ENCODE results near the gene SHISA9.

Gene SHISA9

DNA sequence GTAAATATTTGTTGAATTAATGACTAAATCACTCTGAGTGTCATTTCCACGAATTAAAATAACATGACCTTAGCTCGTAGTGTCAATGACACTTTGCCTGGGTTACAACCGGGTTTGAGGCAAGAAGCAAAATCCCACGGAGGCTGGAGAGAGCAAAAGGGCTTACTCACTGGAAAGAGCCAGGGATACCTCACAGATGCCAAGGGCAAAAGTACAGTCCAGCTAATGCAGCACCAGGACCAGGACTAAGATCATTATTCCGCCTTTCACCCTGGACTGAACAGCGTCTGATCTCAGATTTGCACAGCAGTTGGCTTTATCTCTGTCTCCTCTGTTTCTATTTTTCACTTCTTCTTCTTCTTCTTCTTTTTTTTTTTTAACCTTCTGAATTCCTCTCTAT is 175.5 kb downstream of the SHISA9 start:
- DNase-seq (ENCODE audit: low read depth): no peak

DNA sequence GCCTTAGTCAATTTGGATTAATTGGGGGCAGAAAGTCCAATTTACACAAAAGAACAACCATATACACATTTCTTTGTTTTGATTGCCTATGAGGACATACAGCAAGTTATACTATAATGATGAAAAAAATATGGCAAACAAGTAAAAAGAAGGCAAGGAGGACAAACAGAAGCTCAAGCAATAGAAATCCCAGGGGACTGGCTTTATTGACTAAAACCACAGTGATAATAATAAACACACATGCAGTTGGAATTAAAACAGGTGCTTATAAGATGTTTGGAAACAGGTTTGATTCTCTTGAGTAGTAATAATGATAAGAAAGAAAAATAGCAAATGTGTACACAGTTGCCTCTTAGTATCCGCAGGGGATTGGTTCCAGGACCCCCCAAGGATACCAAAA is 176.4 kb downstream of the SHISA9 start:
- no peak for DNase-seq (ENCODE audit: low read depth)

DNA sequence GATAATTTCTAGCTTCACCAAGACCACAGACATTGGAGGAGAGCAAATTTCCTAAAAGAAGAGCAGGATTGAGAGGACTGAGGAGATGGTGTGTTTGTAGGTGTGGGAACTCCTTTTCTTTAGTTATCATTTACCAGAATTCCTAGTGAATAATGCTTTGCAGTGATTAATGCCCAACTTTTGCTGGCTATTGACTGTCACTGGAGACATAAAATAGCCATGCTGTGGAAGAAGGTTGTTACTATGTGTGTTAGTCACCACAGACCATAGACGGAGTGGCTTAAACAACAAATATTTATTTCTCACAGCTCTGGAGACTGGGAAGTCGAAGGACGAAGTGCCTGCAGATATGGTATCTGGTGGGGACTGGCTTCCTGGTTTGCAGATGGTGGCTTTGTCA is 179.1 kb downstream of the SHISA9 start:
- no peak for DNase-seq (ENCODE audit: low read depth)

DNA sequence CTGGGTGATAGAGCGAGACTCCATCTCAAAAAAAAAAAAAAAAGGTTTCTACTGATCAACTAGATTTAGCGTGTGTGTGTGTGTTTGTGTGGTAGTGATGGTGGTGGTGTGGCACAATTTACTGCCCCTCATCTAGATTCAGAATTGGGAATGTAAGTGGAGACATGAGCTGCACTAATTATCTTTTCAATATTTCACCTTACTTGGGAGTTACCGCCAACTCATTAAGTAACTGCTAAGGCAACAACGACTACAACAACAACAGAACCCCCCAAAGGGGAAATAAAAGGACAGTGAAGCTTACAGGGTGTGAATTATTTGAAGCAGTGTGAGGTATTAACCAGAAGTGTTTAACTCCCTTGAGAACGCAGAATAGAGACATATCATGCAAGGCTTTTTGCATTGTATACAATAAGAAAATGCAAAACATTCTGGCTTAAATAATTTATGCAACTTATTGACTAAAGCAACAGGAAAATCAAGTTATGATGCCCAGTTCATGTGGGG is 180.5 kb downstream of the SHISA9 start:
- no peak for DNase-seq (ENCODE audit: low read depth)

DNA sequence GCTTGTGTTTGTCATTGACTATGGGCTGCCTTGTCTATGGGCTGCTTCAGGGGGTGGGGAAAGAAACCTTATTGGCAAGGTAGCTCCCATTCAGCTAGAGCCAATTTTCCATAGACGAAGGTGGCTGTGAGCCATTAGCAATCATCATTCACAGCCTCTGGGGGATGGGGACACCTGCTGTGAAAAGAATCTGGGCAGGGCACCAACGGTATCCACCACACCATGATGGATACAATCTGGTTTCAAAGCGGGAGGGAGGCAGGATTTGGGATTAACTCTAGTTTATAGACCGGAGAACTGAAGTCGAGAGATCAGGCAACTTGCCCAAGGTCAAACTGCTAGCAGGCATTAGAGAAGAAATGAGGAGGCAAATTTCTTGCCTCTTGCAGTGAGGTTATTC is 182.3 kb downstream of the SHISA9 start:
- no peak for DNase-seq (ENCODE audit: low read depth)

DNA sequence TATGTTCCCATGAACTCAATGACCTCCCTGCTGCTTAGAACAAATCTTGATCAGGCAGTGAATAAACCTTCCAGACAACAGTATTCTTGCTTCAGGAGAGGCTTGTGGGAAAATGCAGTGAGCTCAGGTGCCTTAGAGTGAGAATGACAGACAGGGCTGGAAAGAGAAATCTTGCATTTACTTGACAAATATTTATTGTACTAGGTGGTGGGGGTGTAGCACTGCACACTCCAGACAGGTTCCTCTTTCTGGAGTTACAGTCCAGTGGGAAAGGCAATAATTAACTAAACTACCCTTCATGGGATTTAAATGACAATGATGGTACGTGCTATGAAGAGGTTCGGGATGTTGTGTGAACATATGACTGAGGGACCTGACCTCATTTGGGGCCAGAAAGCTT is 182.9 kb downstream of the SHISA9 start:
- DNase-seq (ENCODE audit: low read depth): no peak

DNA sequence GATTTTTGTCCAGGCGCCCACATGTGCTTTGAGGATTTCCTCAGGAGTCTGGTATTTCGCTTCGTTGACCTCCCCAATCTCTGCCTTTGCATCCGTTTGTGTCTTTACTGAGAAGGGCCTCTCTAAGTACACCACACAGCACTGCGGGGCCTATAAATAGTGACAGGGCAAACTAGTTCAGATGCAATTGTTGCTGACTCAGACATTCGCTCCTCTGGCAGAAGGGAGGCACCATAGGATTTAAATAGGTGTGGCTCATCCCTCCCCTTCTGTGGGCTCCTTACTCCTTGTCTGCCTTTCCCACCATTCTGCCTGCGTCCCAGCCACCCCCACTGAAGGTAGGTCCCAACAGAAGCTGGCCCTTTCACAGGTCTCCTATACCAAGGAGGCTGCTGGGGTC is 192.3 kb downstream of the SHISA9 start:
- no peak for DNase-seq (ENCODE audit: low read depth)

DNA sequence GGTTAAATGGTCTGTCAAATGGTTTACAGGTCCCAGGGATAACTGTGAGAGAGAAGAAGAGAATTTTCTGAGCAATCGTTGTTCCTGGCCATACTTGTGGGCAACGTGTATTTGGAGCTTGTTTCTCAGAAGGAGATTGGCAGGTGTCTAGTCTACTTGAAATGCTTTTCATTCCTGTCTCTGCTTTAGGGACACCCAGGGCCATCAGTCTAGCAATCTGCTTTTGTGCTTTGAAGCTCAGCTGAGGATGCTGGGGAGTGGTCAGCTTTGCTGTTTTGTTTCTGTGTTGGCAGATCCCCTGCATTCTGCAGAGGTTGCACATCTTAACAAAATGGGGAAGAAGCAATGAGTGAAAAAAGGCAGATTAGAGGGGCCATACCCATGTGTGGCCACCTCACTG is 193.7 kb downstream of the SHISA9 start:
- no peak for DNase-seq (ENCODE audit: low read depth)

DNA sequence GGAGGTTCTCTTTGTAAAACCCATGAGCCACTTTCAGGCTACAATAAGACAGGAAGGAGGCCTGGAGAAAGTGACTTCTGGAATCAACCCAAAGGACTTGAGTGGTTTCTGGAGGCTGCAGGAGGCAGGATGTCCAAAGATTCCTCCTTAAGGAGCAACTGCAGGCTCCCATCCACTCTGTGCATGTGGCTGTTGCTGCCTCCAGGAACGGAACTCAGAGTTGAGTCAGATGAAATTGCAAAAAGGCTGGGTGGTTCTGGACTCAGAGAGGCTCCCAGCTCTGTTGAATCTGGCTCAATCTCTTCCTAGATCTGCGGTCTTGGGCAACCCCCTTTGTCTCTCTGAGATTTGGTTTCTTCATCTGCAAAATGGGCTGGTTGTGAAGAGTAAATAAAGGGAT is 197.1 kb downstream of the SHISA9 start:
- no peak for DNase-seq (ENCODE audit: low read depth)

DNA sequence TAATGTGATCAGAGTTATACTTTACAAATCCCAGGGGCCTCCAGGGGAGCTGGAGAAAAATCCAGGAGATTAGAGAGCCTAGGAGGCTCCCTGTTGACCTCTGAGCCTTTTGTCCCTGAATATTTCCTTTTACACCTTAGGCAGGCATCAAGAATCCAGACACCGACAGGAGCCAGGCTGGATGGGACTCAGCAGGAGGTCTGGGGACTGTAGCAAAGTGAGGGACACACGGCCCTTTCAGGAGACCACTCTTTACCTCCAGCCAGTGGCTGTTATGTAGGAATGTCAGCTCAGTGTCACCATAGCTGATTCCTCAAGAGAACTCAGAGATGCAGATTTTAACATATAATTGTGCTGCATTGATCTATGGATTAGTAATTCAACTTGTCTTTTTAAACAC is 198.4 kb downstream of the SHISA9 start:
- DNase-seq (ENCODE audit: low read depth): no peak

DNA sequence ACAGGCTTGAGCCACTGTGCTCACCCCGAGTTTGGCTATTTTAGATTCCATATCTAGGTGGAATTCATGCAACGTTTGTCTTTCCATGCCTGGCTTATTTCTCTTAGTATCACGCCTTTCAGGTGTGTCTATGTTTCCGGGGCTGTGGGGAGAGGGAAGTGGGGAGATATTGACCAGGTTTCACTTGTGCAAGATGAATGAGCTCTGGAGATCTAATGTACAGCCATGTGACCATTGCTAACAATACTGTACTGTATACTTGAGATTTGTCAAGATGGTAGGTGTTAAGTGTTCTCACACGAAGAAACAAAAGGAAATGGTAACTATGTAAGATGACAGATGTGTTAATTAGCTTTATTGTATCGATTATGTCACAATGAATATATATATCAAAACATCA is 199.6 kb downstream of the SHISA9 start:
- no peak for DNase-seq (ENCODE audit: low read depth)

DNA sequence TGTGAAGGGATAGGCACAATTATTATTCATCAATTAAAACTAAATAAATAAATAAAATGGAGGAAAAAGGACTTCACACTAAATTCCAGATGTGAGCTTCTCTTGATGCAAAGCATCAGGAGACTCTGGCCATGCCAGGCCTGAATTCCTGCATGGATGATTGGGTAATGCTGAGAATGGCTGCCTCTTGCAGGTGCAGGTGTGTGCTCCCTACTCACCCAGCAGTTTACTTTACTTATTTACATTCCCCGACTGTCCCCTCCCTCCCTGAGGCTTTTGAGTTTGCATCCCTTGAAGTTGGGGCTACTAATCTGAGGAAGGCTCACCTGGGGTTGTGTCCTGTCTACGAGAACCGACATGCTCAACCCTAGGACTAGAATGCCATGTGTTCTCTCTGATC is 200.4 kb downstream of the SHISA9 start:
- DNase-seq (ENCODE audit: low read depth): no peak

DNA sequence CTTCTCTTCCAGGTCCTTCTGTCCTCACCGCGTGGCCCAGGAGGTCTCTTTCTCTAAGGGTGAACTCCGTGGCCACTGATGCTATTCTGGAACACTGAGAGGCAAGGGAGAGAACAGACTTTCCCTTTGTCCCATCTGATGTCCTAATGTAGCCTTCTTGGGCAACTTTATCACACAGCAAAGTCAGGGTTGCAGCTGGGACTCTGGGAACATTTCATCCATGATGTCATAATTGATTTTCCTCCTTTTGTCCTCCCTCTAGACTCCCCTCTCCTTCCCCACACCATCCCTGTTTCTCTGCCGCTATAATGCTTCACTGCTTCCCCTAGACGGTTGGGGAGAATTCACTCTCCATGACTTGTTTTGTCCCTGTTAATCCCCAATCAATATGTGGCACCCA is 201.0 kb downstream of the SHISA9 start:
- no peak for DNase-seq (ENCODE audit: low read depth)

DNA sequence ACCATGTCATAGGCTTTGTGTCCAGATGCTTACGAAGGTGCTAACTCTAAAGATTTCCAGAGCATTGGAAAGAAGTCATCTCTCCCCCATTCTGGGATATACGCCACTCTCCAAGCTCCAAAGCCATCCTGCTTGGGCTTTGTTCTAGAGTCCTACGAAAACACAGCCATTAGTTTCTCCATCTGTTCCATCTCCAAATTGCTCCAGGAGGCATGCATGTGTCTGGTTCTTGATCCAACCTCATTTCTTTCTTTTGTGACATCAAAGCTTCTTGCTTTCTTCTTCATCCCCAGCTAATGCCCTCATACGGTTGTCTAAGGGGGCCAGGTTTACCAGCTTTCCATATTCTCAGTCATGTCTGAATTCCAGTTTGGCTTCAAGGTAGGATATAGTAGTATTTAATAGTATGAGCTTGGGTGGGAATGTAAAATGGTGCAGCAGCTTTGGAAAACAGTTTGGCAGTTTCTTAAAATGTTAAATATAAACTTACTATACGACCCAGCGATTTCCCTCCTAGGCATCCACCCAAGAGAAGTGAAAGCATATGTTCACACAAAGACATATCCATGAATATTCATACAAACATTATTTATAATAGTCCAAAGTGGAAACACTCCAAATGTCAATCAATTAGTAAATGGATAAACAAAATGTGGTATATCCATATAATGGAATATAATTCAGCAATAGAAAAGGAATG is 202.6 kb downstream of the SHISA9 start:
- DNase-seq (ENCODE audit: low read depth): no peak

DNA sequence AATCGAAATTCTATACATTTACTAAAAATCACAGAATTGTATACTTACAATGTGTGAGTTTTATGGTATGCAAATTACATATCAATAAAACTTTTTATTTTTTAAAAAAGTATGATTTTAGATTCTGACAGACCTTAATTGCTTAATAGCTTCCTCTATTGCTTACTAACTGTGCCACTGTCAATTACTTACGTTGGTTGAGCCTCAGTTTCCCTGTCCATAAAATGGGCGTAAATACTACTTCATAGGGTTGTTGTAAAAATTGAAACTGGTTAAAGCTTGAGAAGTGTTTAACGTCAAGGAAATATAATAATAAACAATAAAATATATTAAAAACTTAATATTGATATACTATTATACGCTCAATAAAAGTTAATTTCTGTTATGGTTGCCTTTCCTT is 203.4 kb downstream of the SHISA9 start:
- no peak for DNase-seq (ENCODE audit: low read depth)

DNA sequence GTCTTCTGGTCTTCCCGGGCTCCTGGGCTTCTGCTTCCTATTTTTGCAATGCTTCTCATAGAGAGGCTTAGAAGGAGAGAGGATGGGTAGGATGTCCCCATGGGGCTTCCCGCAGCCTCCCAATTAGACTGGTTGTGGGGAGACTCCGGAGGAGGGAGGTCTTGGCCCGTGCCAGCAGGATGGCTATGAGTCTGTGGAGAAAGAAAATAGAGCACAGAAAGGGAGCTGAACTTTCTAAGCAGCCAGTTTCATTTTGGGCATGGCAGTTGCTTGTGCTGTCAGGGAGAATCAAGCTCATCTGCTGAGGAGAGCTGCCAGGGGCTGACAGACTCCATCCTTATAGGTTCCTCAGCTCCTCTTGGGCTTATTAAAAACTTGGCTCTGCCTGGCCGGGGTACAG is 204.0 kb downstream of the SHISA9 start:
- no peak for DNase-seq (ENCODE audit: low read depth)

DNA sequence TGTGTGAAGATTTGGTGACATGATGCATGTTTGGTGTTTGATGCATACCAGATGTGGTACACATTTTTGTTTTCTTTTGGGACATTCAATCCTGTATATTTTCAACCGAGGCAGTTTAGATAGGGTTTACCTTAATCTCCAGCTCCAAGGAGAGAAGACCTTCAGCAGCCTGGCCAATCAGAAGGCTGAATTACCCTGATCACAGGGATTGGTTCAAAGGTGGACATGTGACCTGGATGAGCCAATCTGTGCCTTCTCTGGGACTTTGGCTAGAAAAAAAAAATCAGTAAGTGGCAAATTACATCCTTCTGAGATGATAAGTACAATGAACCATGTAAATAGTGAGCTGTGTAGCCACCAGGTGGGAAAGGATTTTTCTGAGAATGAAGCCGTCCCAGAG is 205.1 kb downstream of the SHISA9 start:
- no peak for DNase-seq (ENCODE audit: low read depth)

DNA sequence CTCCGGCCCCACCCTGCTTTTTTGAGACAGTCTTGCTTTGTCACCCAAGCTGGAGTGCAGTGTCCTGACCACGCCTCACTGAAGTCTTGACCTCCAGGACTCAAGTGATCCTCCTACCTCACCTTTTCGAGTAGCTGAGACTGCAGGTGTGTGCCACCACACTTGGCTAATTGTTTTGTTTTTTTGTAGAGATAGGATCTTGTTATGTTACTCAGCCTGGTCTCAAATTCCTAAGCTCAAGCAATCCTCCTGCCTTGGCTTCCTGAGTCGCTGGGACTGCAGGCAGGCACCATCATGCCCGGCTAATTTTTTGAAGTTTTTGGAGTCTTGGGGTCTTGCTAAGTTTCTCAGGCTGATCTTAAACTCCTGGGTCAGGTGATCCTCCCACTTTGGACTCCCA is 206.7 kb downstream of the SHISA9 start:
- no peak for DNase-seq (ENCODE audit: low read depth)

DNA sequence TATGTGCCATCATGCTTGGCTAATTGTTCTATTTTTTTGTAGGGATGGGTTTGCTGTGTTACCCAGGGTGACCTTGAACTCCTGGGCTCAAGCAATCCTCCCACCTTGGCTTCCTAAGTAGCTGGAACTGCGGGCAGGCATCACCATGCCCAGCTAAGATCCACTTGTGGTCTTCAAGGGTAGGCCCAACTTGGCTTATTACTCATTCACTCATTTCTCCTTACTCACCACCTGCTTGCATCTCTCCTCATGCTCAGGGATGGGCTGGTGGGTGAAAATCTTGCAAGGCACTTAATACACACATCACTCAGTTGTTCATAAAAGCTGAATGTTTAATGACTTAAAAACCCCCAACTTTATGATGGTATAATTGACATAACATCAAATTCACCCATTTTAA is 207.8 kb downstream of the SHISA9 start:
- no peak for DNase-seq (ENCODE audit: low read depth)

DNA sequence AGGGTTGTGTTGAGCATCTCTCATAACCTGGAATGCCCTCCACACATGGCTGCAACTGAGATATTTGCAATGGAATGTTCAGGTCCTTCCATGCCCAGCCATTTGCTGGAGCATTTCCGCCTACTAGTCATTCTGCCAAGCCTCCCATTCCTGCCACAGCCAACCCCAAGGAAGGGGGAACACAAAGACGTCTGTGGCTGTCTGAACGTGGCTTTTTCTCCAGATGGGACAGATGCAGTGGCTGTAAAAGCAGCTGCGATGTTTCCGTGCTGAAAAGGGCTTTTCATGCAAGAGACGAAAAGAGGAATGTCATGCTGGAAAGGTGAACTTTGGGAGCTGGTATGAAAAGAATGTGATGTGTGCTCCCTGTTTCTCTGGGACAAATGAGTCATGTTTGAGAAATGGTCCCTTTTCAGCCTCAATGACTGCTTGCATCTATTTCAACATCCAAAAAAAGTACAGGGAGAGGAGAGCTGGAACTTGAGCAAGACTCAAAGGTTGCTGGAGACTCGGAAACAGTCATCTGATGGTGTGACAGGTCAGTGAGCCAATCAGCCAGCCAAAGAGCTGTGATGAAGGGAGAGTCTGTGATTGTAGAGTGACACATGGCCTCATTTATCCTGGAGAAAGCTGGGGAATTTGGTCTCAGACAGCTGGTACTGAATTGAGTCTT is 208.9 kb downstream of the SHISA9 start:
- no peak for DNase-seq (ENCODE audit: low read depth)

DNA sequence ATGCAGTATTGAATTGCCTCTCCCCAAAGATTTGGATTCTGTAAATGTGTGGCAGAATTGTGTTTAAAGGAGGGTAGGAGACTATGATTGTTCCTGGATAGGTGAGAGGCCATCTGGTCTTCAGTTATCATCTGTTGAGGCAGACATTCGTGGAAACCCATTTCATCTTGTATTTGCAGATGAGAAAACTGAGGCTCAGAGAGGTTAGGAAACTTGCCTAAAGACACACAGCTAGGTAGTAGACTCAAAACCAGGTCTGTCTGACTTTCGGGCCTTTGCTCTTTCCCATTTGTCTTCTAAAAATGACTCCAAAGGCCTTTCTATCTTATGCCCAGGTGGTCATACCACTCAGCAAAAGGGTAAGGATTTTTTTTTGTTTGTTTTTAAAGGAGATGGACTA is 210.3 kb downstream of the SHISA9 start:
- DNase-seq (ENCODE audit: low read depth): no peak

DNA sequence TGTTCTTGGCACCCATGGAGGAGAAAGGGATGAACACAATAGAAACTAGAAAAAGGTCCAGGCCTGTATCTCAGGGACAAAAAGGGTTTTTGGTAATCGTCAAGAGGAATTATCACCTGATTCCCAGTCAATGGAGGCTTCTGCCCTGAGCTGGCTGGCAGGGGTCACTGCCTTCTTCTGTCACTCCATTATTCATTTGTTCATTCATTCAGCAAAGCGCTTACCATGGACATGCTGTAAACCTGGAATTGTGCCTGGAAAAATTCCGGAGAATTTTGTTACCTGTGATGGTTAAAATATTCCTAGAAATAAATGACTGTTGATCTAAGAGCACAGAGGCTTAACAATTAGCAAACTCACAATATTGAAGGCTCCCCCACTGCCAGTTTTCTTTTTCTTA is 212.3 kb downstream of the SHISA9 start:
- DNase-seq (ENCODE audit: low read depth): no peak

DNA sequence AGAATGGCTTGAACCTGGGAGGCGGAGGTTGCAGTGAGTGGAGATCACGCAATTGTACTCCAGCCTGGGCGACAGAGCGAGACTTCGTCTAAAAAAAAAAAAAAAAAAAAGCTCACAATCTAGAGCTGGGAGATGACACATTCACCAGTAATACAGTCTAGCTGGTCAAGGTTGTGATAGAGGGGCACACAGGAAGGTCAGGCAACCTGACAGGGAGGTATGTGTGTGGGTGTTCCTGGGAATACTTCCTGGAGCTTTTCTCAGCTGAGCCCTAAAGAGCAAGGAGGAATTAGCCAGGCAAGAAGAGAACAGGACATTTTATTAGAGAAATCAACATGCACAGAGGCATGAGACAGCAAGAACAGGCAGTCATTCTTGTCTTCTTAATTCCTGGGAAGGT is 216.7 kb downstream of the SHISA9 start:
- no peak for DNase-seq (ENCODE audit: low read depth)

DNA sequence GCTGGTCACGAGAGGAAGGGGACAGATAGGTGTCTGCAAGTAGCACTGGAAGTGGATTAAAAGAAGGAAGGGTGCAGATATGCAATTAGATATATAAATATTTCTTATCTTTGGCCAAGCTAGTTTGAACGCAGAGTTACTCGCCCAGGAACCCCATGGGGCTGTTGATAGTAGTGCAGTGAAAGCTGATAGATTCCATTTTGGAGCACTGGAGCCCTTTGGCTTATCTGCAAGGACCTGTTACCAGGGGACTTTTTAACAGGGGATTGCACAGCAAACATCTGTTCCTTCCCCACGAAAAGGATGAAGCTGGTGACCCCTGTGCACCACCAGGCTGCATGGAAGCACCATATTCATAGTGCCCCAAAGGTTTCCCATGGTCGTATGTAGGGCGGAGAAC is 218.7 kb downstream of the SHISA9 start:
- DNase-seq (ENCODE audit: low read depth): no peak

Measured in activated T-cell treated with anti-CD3 and anti-CD28 coated beads for 24 hours (primary cell).